Smooth muscle cell (in vitro differentiated cells): ENCODE measurements around the gene CD248. TPM values are rescaled to one million over a fixed set of nuclear protein-coding genes. Genes with fewer than 3 reads are reported as not detected.

Source experiments
- DNase-seq: peaks from one replicate; lab custom pipeline; 2025; ENCODE audit not compliant: unreplicated experiment; lab: John Stamatoyannopoulos, UW
- H2AFZ ChIP-seq: fragments of 200-600 bp; sonication (generic); 2 replicates; pipeline ENCODE4 v1.6.0; 2016; ENCODE audit warnings: antibody characterized with exemption, low read depth, mild to moderate bottlenecking
- H3F3A ChIP-seq: fragments of 200-600 bp; sonication (generic); 2 replicates; pipeline ENCODE4 v1.6.0; 2017; ENCODE audit warnings: antibody characterized with exemption, low read depth
- H3K27ac ChIP-seq: fragments of 200-600 bp; sonication (generic); 2 replicates; pipeline ENCODE4 v1.5.1; 2016; ENCODE audit warnings: low read depth, mild to moderate bottlenecking
- H3K27me3 ChIP-seq: fragments of 200-600 bp; sonication (generic); 2 replicates; pipeline ENCODE4 v1.6.1; 2016; ENCODE audit warnings: low read depth, mild to moderate bottlenecking
- H3K36me3 ChIP-seq: fragments of 200-600 bp; sonication (generic); 2 replicates; pipeline ENCODE4 v1.5.1; 2016; ENCODE audit warnings: low read depth
- H3K4me1 ChIP-seq: fragments of 200-600 bp; sonication (generic); 2 replicates; pipeline ENCODE4 v1.5.1; 2016; ENCODE audit warnings: low read depth
- H3K4me2 ChIP-seq: fragments of 200-600 bp; sonication (generic); 2 replicates; pipeline ENCODE4 v1.6.0; 2016; ENCODE audit warnings: mild to moderate bottlenecking
- H3K4me3 ChIP-seq: fragments of 200-600 bp; sonication (generic); 2 replicates; pipeline ENCODE4 v1.5.1; 2016; ENCODE audit warnings: mild to moderate bottlenecking
- H3K79me2 ChIP-seq: fragments of 200-600 bp; sonication (generic); 2 replicates; pipeline ENCODE4 v1.6.0; 2016; ENCODE audit warnings: low read depth, mild to moderate bottlenecking
- H3K9ac ChIP-seq: fragments of 200-600 bp; sonication (generic); 2 replicates; pipeline ENCODE4 v1.6.0; 2016; ENCODE audit warnings: low read depth
- H3K9me3 ChIP-seq: fragments of 200-600 bp; sonication (generic); replicated peaks from 2 replicates; pipeline ENCODE4 v1.5.1; 2016; ENCODE audit warnings: low read depth
- H4K20me1 ChIP-seq: fragments of 200-600 bp; sonication (generic); 2 replicates; pipeline ENCODE4 v1.6.0; 2016; ENCODE audit warnings: low read depth
- CTCF ChIP-seq: fragments of 200-600 bp; sonication (generic); IDR thresholded peaks from 2 replicates; pipeline ENCODE4 v1.5.1; 2017; ENCODE audit warnings: borderline replicate concordance, mild to moderate bottlenecking, antibody characterized with exemption; ENCODE audit not compliant: insufficient read depth, poor library complexity, severe bottlenecking
- WGBS: methylation state at CpG from one replicate; pipeline ENCODE4 v1.1.7; 2016; ENCODE audit warnings: low lambda C conversion rate; 5-methylcytosine and 5-hydroxymethylcytosine counted together
- polyA plus RNA-seq: library from polyadenylated mRNA; unstranded; fragments of >200 nt; fragmentation: Nextera tagmentation; extraction: Ambion mirVana; gene quantifications from 2 replicates; pipeline ENCODE4 v1.2.1, GENCODE V29; 2016
- total RNA-seq: library from RNA; depleted of rRNA; stranded (reverse); fragments of >200 nt; gene quantifications from 2 replicates; pipeline ENCODE4 v1.2.3, GENCODE V29; 2014

The CD248 gene
- total and polyA plus RNA-seq, 2 experiments from 2014 or later = 35.5 to 287 TPM

DNA sequence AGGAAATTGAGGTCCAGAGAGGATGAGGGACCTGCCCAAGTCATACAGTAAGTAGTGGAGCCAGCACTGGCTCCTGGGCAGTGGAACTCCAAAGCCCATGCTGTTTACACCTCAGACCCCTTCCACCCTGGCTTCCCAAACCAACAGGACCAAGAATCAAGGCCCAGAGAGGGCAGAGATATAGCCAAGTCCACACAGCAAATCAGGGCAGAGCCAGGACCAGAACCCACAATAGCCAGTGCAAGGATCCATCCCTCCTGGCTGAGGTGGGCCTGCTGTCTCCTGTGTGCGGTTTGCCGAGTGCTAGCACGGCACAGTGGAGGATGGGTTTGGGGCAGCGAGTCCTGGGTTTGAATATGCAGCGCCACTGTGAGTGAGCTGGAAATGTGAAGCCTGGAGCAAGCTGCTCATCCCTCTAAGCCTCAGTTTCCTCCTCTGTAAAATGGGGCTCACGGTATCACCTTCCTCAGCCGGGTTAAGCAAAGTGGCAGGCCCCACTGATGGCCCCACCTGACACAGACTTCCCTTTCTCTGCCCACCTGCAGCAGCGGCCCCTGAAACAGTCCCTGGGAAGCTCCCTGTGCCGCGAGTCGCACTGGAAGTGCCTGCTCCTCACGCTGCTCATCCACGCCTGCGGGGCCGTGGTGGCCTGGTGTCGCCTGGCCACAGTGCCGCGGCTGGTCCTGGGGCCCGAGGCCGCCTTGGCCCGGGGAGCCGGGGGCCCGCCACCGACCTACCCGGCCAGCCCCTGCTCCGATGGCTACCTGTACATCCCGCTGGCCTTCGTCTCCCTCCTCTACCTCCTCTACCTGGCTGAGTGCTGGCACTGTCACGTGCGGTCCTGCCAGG is 22.8 kb downstream of the CD248 start:
- H3K27ac ChIP-seq = no peak overlapping the region
- no peaks in the 10 kb centered on the region for H3K79me2 ChIP-seq
- no peaks in the 10 kb centered on the region for H3K9me3 ChIP-seq
- H4K20me1 ChIP-seq = peaks cover 7% of the 10 kb centered on the region
- TF ChIP-seq CTCF = no peak
- H3K4me1 ChIP-seq = peaks cover 6% of the 10 kb centered on the region
- H3K9ac ChIP-seq = no peak overlapping the region
- H3K4me2 ChIP-seq = no peak overlapping the region
- no peaks in the 10 kb centered on the region for H3F3A ChIP-seq
- no peak for DNase-seq
- no peak overlapping the region for H2AFZ ChIP-seq
- H3K4me3 ChIP-seq = no peak overlapping the region
- peaks cover 35% of the 10 kb centered on the region for H3K27me3 ChIP-seq
- WGBS = 92% methylated on average over 24 of the region's 30 CpGs
- no peaks in the 10 kb centered on the region for H3K36me3 ChIP-seq

DNA sequence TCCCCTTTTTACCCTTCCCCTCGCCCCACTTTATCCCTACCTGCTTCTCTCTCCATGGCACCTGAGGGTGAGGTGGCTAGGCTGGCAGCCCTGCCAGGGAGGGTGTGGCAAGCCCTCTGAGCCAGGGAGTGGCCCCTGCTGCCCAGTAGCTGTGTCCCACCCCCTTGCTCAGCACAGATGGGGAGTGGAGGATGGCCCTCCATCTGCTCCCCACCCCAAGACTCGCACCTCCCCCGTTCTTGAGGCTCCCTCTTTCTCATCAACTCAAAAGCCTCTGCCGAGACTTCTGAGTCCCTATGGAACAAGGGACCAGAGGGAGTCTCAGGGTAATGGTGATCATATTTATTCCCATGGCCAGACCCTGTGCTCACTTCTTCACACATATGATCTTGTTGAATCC is 23.5 kb downstream of the CD248 start:
- Histone ChIP-seq H3K79me2 (peaks cover 2% of the 10 kb centered on the region), H2AFZ (no peak overlapping the region), H3K4me2 (no peak overlapping the region), H3K9me3 (no peaks in the 10 kb centered on the region), H3K27me3 (peaks cover 35% of the 10 kb centered on the region), H3K36me3 (no peaks in the 10 kb centered on the region), H3K4me1 (peaks cover 7% of the 10 kb centered on the region), H3K9ac (no peak overlapping the region), H4K20me1 (peaks cover 7% of the 10 kb centered on the region), H3F3A (no peaks in the 10 kb centered on the region), H3K4me3 (no peak overlapping the region), H3K27ac (no peak overlapping the region)
- WGBS = 89% methylated on average over 3 of the region's 4 CpGs
- no peak for DNase-seq
- TF ChIP-seq CTCF = no peak

DNA sequence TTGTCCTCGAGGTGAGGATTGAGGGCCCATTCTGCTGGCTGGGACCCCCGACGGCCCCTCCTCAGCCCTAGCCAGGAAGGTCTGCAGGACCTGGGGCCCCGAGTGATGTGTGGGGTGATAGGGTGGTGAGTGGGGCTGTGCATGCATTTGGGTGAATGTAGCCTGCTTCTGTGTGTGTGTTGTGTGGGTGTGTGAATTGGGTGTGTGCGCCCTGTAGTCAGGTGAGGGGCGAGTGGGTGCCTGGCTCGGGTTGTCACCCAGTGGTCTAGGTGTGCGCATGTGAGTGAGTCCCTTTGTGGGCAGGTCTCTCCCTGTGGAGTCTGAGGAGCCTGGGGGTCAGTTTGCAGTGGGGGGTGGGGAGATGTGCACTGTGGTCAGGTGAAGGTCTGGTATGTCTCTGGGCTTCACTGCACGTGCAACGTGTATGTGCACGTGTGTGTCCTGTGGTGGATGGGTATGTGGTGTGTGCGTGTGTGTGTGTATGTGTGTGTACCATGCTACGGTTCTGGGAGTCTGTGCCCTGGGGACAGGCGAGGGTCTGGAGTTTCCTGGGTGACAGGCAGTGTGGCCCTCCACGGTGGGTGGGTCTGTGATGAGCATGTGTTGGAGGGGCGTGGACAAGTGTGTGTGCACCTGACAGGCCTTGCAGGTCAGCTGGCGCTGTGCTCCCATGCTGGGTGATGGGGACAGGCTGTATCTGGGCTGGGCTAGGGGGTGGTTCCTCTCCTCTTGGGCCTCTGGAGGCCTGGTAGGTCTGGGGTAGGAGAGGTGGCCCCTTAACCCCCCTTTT is 24.1 kb downstream of the CD248 start:
- Histone ChIP-seq H3K4me3 (peak overlapping the region; percentile 45), H2AFZ (no peak overlapping the region), H3K4me1 (peaks cover 13% of the 10 kb centered on the region), H3K36me3 (no peaks in the 10 kb centered on the region), H3F3A (no peaks in the 10 kb centered on the region), H3K9ac (no peak overlapping the region), H3K27me3 (peaks cover 35% of the 10 kb centered on the region), H3K79me2 (peaks cover 8% of the 10 kb centered on the region), H3K9me3 (no peaks in the 10 kb centered on the region), H4K20me1 (peaks cover 7% of the 10 kb centered on the region), H3K27ac (no peak overlapping the region), H3K4me2 (no peak overlapping the region)
- no peak for DNase-seq
- no peak for TF ChIP-seq CTCF
- WGBS = 81% methylated on average over 17 of the region's 17 CpGs
